Gastrocnemius medialis (tissue), 4 donors: ENCODE results near the gene NME8.

Experiments used
- POLR2A ChIP-seq, 2 donors: fragments of 450-650 bp; IDR thresholded peaks; one replicate each; pipeline ENCODE4 v1.6.1; 2017; ENCODE audit warnings: antibody characterized with exemption in 2 of 2, mild to moderate bottlenecking in 2 of 2, moderate library complexity in 2 of 2
- TF ChIP-seq, protein P1 (sequence below), 5 experiments: fragments of 450-650 bp in 3 of 5; fragments of 200-600 bp in 2 of 5; sonication (generic) in 2 of 5; IDR thresholded peaks in 4 of 5; conservative IDR thresholded peaks in 1 of 5; 1 replicate in 4 of 5; 2 replicates in 1 of 5; pipeline ENCODE4 v1.5.1; 2016 to 2019; ENCODE audit warnings: antibody characterized with exemption in 5 of 5, mild to moderate bottlenecking in 3 of 5, moderate library complexity in 3 of 5

- TF ChIP-seq POLR2A (IDR thresholded peaks at IDR 0.05): no peak
- TF ChIP-seq, protein P1, sequence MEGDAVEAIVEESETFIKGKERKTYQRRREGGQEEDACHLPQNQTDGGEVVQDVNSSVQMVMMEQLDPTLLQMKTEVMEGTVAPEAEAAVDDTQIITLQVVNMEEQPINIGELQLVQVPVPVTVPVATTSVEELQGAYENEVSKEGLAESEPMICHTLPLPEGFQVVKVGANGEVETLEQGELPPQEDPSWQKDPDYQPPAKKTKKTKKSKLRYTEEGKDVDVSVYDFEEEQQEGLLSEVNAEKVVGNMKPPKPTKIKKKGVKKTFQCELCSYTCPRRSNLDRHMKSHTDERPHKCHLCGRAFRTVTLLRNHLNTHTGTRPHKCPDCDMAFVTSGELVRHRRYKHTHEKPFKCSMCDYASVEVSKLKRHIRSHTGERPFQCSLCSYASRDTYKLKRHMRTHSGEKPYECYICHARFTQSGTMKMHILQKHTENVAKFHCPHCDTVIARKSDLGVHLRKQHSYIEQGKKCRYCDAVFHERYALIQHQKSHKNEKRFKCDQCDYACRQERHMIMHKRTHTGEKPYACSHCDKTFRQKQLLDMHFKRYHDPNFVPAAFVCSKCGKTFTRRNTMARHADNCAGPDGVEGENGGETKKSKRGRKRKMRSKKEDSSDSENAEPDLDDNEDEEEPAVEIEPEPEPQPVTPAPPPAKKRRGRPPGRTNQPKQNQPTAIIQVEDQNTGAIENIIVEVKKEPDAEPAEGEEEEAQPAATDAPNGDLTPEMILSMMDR (IDR thresholded peaks at IDR 0.05 in 4 of 5, conservative IDR thresholded peaks at IDR 0.05 in 1 of 5): no peak
Observed at GRCh38 chr7:37825038-37825437, 23.4 kb upstream of the NME8 start.
